ENCODE data around the gene PSMD14.

Gene PSMD14

GRCh38 chr2:161400076-161400475 lies 91.9 kb downstream of the PSMD14 start:
- no peak overlapping the region for H3K4me2 ChIP-seq (ENCODE audit: low read length)

GRCh38 chr2:161402297-161402696 lies 94.1 kb downstream of the PSMD14 start:
- TF ChIP-seq CTCF (IDR thresholded peaks at IDR 0.05), result no peak
- no peak overlapping the region for H3K4me3 ChIP-seq (ENCODE audit: low read depth, low read length)
- no peak overlapping the region for H3K27ac ChIP-seq
- H3K27me3 ChIP-seq (ENCODE audit: control insufficient read depth, insufficient read depth, low read length), result no peaks in the 10 kb centered on the region
- H3K4me1 ChIP-seq, result no peaks in the 10 kb centered on the region
- no peaks in the 10 kb centered on the region for H3K9me3 ChIP-seq (ENCODE audit: control insufficient read depth, low read length)
- no peak overlapping the region for H3K9ac ChIP-seq
- no peaks in the 10 kb centered on the region for H3K79me2 ChIP-seq
- no peak overlapping the region for H2AFZ ChIP-seq
- no peak overlapping the region for H3K4me2 ChIP-seq (ENCODE audit: low read length)
- H3K36me3 ChIP-seq (ENCODE audit: control insufficient read depth, insufficient read depth, low read length), result no peaks in the 10 kb centered on the region

More at GRCh38 chr2:161400076-161400475, 91.9 kb downstream of the PSMD14 start:
- TF ChIP-seq CTCF (IDR thresholded peaks at IDR 0.05), result no peak
- Histone ChIP-seq H3K79me2 (no peaks in the 10 kb centered on the region), H3K27ac (no peak overlapping the region), H3K27me3 (ENCODE audit: control insufficient read depth, insufficient read depth, low read length) (no peaks in the 10 kb centered on the region), H3K9ac (no peak overlapping the region), H3K4me1 (no peaks in the 10 kb centered on the region), H2AFZ (no peak overlapping the region), H3K9me3 (ENCODE audit: control insufficient read depth, low read length) (no peaks in the 10 kb centered on the region), H3K36me3 (ENCODE audit: control insufficient read depth, insufficient read depth, low read length) (no peaks in the 10 kb centered on the region), H3K4me3 (ENCODE audit: low read depth, low read length) (no peak overlapping the region)

GRCh38 chr2:161406316-161406715 lies 98.1 kb downstream of the PSMD14 start:
- TF ChIP-seq CTCF (IDR thresholded peaks at IDR 0.05), result no peak
- Histone ChIP-seq H3K36me3 (ENCODE audit: control insufficient read depth, insufficient read depth, low read length) (no peaks in the 10 kb centered on the region), H3K27me3 (ENCODE audit: control insufficient read depth, insufficient read depth, low read length) (no peaks in the 10 kb centered on the region), H3K9me3 (ENCODE audit: control insufficient read depth, low read length) (no peaks in the 10 kb centered on the region), H2AFZ (no peak overlapping the region), H3K79me2 (no peaks in the 10 kb centered on the region), H3K4me3 (ENCODE audit: low read depth, low read length) (no peak overlapping the region), H3K4me2 (ENCODE audit: low read length) (no peak overlapping the region), H3K9ac (no peak overlapping the region), H3K27ac (no peak overlapping the region), H3K4me1 (no peaks in the 10 kb centered on the region)

- H2AFZ ChIP-seq, result no peak overlapping the region
These were observed 99.4 kb downstream of the PSMD14 start for GRCh38 chr2:161407597-161407996.

More at GRCh38 chr2:161407597-161407996, 99.4 kb downstream of the PSMD14 start:
- Histone ChIP-seq H3K27me3 (ENCODE audit: control insufficient read depth, insufficient read depth, low read length) (no peaks in the 10 kb centered on the region), H3K79me2 (no peaks in the 10 kb centered on the region), H3K9ac (no peak overlapping the region), H3K4me3 (ENCODE audit: low read depth, low read length) (no peak overlapping the region), H3K4me1 (no peaks in the 10 kb centered on the region), H3K36me3 (ENCODE audit: control insufficient read depth, insufficient read depth, low read length) (no peaks in the 10 kb centered on the region), H3K4me2 (ENCODE audit: low read length) (no peak overlapping the region), H3K27ac (no peak overlapping the region), H3K9me3 (ENCODE audit: control insufficient read depth, low read length) (no peaks in the 10 kb centered on the region)
- no peak for TF ChIP-seq CTCF (IDR thresholded peaks at IDR 0.05)

Measured in parathyroid adenoma (tissue), 2 donors.